Neural cell (in vitro differentiated cells): Measurements from ENCODE around the gene SCP2.

Source experiments
- EP300 ChIP-seq: fragments of 450-650 bp; conservative IDR thresholded peaks from 2 replicates; pipeline ENCODE4 v1.6.1; 2014; ENCODE audit warnings: antibody characterized with exemption, mild to moderate bottlenecking, moderate library complexity; ENCODE audit not compliant: poor library complexity, severe bottlenecking
- POLR2AphosphoS5 ChIP-seq: IDR thresholded peaks from 2 replicates; pipeline ENCODE4 v1.6.1; 2012
- TF ChIP-seq, protein P1 (sequence below): fragments of 450-650 bp; IDR thresholded peaks from 2 replicates; pipeline ENCODE4 v1.5.1; 2014; ENCODE audit warnings: antibody characterized with exemption, mild to moderate bottlenecking, moderate library complexity; ENCODE audit not compliant: poor library complexity, severe bottlenecking

DNA sequence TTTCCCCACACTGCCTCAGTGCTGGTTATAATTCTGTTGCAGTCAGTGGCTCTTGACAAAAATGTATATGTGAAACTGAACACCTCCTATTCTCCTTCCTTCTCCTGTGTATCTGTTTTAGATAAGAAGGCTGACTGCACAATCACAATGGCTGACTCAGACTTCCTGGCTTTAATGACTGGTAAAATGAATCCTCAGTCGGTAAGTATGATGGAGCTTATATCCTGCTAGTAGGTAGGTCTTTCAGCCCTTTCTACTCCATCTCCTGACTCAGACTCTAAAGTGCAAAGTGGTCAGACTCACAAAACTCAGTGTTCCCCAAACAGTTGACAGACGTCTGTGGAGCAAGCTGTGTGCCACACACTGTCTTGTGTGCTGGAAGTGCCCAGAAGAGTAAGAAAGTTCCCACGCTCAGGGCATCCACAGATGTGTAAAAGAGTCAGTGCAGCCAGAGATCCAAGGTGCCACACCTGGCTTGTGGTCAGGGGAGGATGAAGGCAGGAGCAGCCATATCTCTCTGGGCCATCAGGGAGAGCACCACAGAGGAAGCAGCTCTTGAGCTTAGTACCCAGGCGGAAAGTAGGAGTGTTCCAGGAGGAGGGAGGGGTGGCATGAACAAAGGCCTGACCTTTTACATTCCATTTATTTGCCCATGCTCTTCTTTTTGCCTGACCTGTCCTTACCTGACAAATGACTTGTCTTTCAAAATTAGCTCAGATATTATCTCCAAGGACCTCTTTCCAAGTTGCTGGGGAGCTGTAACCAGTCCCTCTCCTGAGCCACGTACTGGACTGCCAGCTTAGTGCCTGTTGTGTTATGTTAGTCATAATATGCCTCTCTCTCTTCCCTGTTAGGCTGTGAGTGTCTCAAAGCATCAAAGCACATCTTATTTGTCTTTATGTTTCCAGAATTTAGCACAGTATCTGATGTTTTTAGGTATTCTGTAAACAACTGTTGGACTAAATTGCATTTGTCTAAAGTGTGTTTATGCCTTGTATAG lies 121.0 kb downstream of the SCP2 start:
- TF ChIP-seq POLR2AphosphoS5 (no peak), EP300 (no peak)
- TF ChIP-seq, protein P1, sequence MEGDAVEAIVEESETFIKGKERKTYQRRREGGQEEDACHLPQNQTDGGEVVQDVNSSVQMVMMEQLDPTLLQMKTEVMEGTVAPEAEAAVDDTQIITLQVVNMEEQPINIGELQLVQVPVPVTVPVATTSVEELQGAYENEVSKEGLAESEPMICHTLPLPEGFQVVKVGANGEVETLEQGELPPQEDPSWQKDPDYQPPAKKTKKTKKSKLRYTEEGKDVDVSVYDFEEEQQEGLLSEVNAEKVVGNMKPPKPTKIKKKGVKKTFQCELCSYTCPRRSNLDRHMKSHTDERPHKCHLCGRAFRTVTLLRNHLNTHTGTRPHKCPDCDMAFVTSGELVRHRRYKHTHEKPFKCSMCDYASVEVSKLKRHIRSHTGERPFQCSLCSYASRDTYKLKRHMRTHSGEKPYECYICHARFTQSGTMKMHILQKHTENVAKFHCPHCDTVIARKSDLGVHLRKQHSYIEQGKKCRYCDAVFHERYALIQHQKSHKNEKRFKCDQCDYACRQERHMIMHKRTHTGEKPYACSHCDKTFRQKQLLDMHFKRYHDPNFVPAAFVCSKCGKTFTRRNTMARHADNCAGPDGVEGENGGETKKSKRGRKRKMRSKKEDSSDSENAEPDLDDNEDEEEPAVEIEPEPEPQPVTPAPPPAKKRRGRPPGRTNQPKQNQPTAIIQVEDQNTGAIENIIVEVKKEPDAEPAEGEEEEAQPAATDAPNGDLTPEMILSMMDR, result no peak
